Measurements from ENCODE around the gene KCNJ14.

The KCNJ14 gene

DNA sequence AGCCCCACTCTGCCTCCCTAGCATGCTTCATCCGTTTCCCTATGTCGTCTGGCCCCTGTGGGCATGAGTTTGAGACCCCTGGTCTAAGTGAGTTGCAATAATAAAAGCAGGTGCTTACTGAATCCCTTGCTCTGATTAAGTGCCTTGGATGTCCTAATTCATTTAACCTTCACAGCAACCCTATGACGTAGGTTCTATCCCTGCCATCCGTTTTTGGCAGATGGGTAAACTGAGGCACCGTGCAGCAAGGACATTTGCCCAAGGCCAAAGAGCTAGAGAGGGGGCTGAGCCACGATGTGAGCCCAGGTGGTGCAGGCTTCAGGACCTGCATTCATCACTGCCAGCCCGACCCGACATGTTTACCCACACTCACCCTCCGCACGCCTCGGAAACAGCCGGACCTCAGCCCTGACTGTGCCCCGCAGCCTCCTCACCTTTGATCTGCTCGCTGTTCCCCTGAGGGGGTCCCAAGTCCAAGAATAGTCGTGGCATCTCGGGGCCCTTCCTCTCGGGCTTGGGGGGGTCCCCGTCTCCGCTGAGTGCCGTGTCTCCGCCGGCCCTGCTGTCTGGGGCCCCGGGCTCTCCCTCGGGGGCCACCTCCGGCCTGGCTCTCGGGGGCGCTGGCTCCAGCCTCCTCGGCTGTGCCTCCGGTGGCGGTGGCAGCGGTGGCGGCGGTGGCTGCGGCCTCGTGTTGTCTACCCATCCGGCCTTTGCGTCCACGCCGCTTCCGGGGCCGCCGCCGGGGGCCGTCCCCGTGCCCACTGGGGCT is 41.8 kb downstream of the KCNJ14 start:
- no peak overlapping the region for H3K4me3 ChIP-seq (ENCODE audit: low read depth, low read length)

DNA sequence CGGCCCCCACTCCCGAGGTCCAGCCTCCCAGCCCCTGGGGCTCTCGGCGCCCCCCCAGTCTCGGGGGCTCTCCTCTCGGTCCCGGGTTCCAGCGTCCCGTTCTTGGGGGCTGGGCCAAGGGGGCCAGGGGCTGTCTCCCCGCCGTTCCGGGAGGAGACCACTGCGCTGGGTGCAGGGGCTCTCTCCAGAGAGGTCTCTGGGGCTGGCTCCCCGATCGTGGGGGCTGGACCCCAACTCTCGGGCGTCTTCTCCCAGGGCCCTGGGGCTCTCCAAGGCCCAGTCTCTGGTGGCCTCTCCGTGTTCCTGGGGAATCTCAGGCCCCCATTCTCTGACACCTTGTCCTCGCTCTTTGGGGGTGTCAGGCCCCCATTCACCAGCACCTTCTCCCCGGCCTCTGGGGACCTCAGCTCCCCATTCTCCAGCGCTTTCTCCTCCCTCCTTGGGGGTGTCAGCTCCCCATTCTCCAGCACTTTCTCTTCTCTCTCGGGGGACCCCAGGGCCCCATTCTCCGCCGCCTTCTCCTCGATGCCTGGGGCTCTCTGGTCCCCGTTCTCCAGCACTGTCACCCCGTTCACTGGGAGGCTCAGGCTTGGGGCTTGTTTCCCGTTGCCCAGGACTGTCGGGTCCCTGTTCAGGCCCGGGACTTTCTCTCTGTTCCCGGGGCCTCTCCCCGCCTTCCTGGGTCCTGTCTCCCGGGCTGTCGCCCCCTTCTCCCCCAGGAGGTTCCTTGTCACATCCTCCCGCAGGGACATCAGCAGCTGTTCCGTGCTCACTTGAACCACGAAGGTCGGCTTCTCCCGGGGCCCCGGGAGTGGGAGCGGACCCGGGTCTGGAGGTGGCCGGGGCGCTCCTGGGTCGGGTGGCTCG is 42.6 kb downstream of the KCNJ14 start:
- TF ChIP-seq, protein P1, sequence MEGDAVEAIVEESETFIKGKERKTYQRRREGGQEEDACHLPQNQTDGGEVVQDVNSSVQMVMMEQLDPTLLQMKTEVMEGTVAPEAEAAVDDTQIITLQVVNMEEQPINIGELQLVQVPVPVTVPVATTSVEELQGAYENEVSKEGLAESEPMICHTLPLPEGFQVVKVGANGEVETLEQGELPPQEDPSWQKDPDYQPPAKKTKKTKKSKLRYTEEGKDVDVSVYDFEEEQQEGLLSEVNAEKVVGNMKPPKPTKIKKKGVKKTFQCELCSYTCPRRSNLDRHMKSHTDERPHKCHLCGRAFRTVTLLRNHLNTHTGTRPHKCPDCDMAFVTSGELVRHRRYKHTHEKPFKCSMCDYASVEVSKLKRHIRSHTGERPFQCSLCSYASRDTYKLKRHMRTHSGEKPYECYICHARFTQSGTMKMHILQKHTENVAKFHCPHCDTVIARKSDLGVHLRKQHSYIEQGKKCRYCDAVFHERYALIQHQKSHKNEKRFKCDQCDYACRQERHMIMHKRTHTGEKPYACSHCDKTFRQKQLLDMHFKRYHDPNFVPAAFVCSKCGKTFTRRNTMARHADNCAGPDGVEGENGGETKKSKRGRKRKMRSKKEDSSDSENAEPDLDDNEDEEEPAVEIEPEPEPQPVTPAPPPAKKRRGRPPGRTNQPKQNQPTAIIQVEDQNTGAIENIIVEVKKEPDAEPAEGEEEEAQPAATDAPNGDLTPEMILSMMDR (IDR thresholded peaks at IDR 0.05; ENCODE audit: low read depth, low read length) = no peak
- H3K4me3 ChIP-seq (ENCODE audit: low read depth, low read length) = no peak overlapping the region

More for the DNA sequence above, 41.8 kb downstream of the KCNJ14 start:
- TF ChIP-seq, protein P1 (IDR thresholded peaks at IDR 0.05; ENCODE audit: low read depth, low read length) = no peak

DNA sequence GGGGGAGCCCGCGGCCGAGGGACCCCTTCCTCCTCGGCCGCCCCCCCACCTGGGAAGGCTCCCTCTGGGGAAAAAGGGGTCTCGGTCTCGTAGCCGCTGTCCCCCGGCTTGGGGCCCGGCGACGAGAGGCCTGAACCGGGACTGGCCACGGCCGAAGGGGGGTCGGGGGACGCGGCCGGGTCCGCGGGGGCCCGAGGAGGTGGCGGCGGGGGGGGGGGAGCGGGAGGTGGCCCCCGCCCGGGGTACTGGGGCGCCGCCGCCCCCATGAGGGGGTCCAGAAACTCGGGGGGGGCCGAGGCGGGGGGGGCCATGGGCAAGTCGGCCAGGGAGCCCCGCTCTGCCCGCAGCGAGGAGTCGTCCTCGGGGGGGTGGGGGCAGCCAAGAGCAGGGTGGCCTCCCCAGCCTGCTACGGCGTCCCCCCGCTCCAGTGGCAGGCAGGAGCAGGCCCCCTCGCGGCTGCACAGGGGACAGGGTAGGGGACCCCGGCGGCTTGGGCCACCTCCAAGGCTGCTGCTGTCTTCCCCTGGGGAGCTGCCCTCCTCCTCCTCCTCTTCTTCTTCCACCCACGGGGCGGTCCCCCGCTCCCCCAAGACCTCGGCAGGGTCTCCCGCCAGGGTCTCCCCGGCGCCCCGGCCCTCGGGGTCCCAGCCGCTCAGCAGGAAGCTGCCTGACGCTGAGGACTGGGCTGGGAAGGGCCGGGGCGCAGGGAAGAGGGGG is 43.4 kb downstream of the KCNJ14 start:
- TF ChIP-seq, protein P1 (IDR thresholded peaks at IDR 0.05; ENCODE audit: low read depth, low read length) = no peak
- no peak overlapping the region for H3K4me3 ChIP-seq (ENCODE audit: low read depth, low read length)

DNA sequence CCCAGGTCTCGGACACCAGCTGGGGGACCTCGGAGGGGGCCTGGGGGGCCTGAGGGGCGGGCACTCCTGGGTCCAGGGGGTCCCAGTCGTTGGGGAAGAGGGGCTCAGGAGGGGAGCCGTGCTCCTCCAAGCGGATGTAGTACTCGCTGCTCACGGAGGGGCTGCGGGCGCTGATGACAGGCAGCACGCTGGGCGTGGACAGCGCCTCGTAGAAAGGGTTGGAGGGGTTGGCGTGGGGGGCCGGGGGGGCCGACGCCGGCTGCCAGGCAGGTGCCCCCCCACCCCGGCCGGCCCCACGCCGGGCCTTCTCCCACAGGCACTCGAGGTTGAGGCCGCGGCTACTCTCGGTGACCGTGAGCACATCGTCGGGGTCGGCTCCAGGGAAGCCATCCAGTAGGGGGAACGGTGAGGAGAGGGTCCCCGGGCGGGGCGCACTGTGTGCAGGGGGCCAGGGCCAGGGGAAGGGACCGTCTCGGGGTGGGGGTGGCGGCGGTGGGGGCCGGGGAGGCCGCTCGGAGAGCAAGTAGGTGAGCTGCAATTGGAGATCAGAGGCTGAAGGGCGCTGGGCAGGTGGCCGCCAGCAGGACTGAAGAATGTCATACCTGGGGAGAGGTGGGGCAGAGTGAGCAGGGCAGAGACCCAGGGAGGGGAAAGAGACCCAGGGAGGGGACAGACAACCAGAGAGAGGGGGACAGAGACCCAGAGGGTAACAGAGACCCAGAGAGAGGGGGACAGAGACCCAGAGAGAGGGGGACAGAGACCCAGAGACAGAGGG is 44.1 kb downstream of the KCNJ14 start:
- no peak overlapping the region for H3K4me3 ChIP-seq (ENCODE audit: low read depth, low read length)
- TF ChIP-seq, protein P1 (IDR thresholded peaks at IDR 0.05; ENCODE audit: low read depth, low read length) = no peak

DNA sequence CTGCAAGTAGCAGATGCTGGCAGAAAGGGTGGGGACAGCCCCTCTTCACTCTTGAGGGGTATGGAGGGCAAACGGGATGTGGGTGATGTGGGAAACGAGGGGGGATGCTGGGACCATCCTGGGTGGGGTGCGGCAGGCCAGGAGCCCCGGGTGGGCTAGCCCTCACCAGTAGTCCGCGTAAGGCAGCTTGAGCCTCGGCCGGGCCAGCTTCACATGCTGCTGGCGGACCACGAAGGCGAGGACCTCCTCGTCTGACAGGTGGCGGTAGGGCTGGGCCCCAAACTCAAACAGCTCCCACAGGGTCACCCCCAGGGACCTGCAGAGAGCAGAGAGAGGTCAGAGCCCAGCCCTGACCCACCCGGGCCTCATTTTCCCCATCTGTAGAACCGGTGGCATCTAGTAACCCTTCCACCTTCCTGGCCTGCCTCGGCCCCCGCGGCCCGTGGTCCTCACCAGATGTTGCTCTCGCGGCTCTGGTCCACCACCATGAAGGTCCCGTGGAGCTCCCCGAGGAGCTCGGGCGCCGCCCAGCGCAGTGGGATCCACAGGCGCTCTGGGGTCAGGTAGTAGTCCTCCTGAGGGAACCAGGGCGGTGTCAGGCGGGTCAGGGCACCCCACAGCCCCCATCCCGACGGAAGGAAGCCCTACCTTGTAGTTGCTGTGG is 45.6 kb downstream of the KCNJ14 start:
- H3K4me3 ChIP-seq (ENCODE audit: low read depth, low read length) = no peak overlapping the region
- TF ChIP-seq, protein P1 (IDR thresholded peaks at IDR 0.05; ENCODE audit: low read depth, low read length) = no peak
